Loucy (cell line): ENCODE results near the gene CETP.

ENCODE experiments used
- H2AFZ ChIP-seq: fragments of 200-600 bp; sonication (generic); 2 replicates; pipeline ENCODE4 v1.6.0; 2016; ENCODE audit warnings: antibody characterized with exemption, mild to moderate bottlenecking, low read length, moderate library complexity
- H3F3A ChIP-seq: fragments of 200-600 bp; 2 replicates; pipeline ENCODE4 v1.6.0; 2016; ENCODE audit warnings: antibody characterized with exemption, low read depth, mild to moderate bottlenecking
- H3K27me3 ChIP-seq: fragments of 200-600 bp; sonication (generic); 2 replicates; pipeline ENCODE4 v1.6.1; 2014; ENCODE audit warnings: low read length, mild to moderate bottlenecking; ENCODE audit not compliant: insufficient read depth, poor library complexity, severe bottlenecking
- H3K36me3 ChIP-seq: fragments of 200-600 bp; sonication (generic); 2 replicates; pipeline ENCODE4 v1.6.1; 2016; ENCODE audit warnings: low read length; ENCODE audit not compliant: insufficient read depth
- H3K4me1 ChIP-seq: fragments of 200-600 bp; sonication (generic); 2 replicates; pipeline ENCODE4 v1.5.1; 2014; ENCODE audit warnings: low read length, mild to moderate bottlenecking; ENCODE audit not compliant: insufficient read depth, poor library complexity, severe bottlenecking
- H3K4me2 ChIP-seq: fragments of 200-600 bp; sonication (generic); 2 replicates; pipeline ENCODE4 v1.6.0; 2014; ENCODE audit warnings: antibody characterized with exemption, low read length, low read depth, mild to moderate bottlenecking; ENCODE audit not compliant: poor library complexity, severe bottlenecking
- H3K4me3 ChIP-seq: fragments of 200-600 bp; sonication (generic); 2 replicates; pipeline ENCODE4 v1.5.1; 2014; ENCODE audit warnings: low read length, mild to moderate bottlenecking, mixed read lengths; ENCODE audit not compliant: poor library complexity, severe bottlenecking
- H3K79me2 ChIP-seq: fragments of 200-600 bp; sonication (generic); 2 replicates; pipeline ENCODE4 v1.6.1; 2014; ENCODE audit warnings: low read length; ENCODE audit not compliant: insufficient read depth
- H3K9ac ChIP-seq: fragments of 200-600 bp; sonication (generic); 2 replicates; pipeline ENCODE4 v1.6.0; 2014; ENCODE audit warnings: mild to moderate bottlenecking, low read depth, low read length, moderate library complexity; ENCODE audit not compliant: poor library complexity, severe bottlenecking
- H3K9me2 ChIP-seq: fragments of 200-600 bp; sonication (generic); replicated peaks from 2 replicates; pipeline ENCODE4 v1.6.1; 2016; ENCODE audit warnings: low read depth, low read length, mixed read lengths
- H3K9me3 ChIP-seq: fragments of 200-600 bp; sonication (generic); 2 replicates; pipeline ENCODE4 v1.6.1; 2014; ENCODE audit warnings: mild to moderate bottlenecking, antibody characterized with exemption, low read length, low read depth; ENCODE audit not compliant: insufficient read depth
- H4K20me1 ChIP-seq: fragments of 200-600 bp; sonication (generic); 2 replicates; pipeline ENCODE4 v1.6.0; 2014; ENCODE audit warnings: antibody characterized with exemption, low read length, mild to moderate bottlenecking; ENCODE audit not compliant: insufficient read depth, poor library complexity, severe bottlenecking
- EZH2phosphoT487 ChIP-seq: fragments of 200-600 bp; IDR thresholded peaks from 2 replicates; pipeline ENCODE4 v1.6.1; 2018; ENCODE audit warnings: antibody characterized with exemption, mild to moderate bottlenecking, moderate library complexity, borderline replicate concordance
- TF ChIP-seq, protein P1 (sequence below): fragments of 200-600 bp; sonication (generic); conservative IDR thresholded peaks from 2 replicates; pipeline ENCODE4 v1.5.1; 2014; ENCODE audit warnings: mild to moderate bottlenecking, antibody characterized with exemption, low read length

Gene CETP

DNA sequence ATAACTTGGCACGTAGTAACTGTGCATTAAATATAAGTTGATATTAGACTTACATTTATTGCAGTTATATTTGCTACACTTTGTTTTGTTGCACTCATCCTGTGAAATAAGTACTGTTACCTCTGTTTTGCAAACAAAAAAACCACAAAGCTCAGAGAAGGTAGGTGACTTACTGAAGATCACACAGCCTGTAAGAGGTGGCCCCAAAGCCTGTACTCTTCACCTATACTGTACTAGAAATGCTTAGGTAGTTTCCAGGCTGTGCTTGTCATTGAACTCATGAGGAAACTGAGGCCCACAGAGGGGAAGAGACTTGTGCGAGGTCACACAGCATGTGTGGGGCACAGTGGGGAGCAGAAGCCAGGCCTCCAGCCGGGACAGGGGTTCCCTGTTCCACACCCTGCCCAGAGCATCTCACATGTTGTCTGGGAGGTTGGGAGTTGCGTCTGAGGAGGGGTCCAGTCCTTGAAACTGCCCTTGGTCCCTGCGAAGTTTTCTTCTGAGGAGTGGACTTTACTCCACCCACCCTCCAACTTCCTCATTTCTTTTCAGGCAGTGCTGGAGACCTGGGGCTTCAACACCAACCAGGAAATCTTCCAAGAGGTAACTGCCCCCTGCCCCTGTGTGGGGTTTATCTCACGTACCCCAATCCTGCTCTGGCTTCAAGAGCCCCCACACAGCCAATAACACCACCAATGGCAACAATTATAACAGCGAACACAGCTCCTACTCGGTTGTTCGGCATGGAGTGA is 13.0 kb downstream of the CETP start:
- H3K9ac ChIP-seq, result no peak overlapping the region
- no peak overlapping the region for H3K4me3 ChIP-seq
- no peaks in the 10 kb centered on the region for H3F3A ChIP-seq
- H3K9me2 ChIP-seq, result no peaks in the 10 kb centered on the region
- no peaks in the 10 kb centered on the region for H3K9me3 ChIP-seq
- no peaks in the 10 kb centered on the region for H3K36me3 ChIP-seq
- no peaks in the 10 kb centered on the region for H3K79me2 ChIP-seq
- H4K20me1 ChIP-seq, result no peaks in the 10 kb centered on the region
- H2AFZ ChIP-seq, result no peak overlapping the region
- peaks cover 3% of the 10 kb centered on the region for H3K4me1 ChIP-seq
- no peak for TF ChIP-seq EZH2phosphoT487
- TF ChIP-seq, protein P1, sequence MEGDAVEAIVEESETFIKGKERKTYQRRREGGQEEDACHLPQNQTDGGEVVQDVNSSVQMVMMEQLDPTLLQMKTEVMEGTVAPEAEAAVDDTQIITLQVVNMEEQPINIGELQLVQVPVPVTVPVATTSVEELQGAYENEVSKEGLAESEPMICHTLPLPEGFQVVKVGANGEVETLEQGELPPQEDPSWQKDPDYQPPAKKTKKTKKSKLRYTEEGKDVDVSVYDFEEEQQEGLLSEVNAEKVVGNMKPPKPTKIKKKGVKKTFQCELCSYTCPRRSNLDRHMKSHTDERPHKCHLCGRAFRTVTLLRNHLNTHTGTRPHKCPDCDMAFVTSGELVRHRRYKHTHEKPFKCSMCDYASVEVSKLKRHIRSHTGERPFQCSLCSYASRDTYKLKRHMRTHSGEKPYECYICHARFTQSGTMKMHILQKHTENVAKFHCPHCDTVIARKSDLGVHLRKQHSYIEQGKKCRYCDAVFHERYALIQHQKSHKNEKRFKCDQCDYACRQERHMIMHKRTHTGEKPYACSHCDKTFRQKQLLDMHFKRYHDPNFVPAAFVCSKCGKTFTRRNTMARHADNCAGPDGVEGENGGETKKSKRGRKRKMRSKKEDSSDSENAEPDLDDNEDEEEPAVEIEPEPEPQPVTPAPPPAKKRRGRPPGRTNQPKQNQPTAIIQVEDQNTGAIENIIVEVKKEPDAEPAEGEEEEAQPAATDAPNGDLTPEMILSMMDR, result no peak
- no peaks in the 10 kb centered on the region for H3K27me3 ChIP-seq
- H3K4me2 ChIP-seq, result no peak overlapping the region

DNA sequence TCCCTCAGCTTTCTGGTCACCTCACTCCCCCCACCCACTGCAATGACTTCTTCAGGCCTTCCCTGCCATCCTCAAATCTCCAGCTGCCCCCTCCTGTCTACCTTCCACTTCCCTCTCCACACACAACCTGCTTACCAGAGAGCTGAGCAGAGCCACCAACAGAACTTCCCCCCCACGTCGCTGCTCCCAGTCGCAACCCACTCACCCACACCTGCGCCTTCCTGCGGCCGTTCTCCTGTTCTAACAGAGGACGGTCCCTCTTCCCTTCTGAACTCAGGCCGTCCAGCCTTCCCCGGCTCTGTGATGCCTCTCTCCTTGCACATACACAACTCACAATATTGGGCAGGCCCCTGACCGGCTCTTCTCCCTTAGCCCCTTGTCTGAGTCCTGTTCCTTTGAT is 14.0 kb downstream of the CETP start:
- Histone ChIP-seq H3K9me3 (no peaks in the 10 kb centered on the region), H3K9me2 (no peaks in the 10 kb centered on the region)

DNA sequence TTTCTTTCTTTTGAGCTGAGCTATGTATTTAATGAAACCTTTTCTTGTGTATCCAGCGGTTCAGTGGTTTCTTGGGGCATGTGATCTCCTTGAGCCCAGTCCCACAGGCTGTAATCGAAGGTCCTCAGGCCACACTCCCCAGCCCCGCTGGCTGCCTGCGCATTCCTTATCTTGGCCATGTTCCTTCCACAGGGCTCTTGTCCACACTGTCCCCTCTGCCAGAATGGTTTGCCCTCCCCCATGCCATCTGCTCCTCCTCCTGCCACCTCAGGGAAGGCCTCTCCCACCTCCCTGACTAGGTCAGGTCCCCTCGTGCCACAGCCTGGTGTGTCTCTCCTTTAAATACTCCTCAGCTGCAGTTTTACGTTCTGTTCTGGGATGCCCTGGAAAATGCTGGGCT is 15.5 kb downstream of the CETP start:
- Histone ChIP-seq H3K4me1 (no peaks in the 10 kb centered on the region), H3K9ac (no peak overlapping the region), H3K4me3 (no peak overlapping the region), H3K27me3 (no peaks in the 10 kb centered on the region), H3K4me2 (no peak overlapping the region), H4K20me1 (no peaks in the 10 kb centered on the region), H3K79me2 (no peaks in the 10 kb centered on the region), H3K9me2 (no peaks in the 10 kb centered on the region), H3K36me3 (no peaks in the 10 kb centered on the region), H2AFZ (no peak overlapping the region), H3K9me3 (no peaks in the 10 kb centered on the region), H3F3A (no peaks in the 10 kb centered on the region)
- TF ChIP-seq EZH2phosphoT487, result no peak
- TF ChIP-seq, protein P1, result no peak

More for the DNA sequence above, 14.0 kb downstream of the CETP start:
- no peaks in the 10 kb centered on the region for H3K36me3 ChIP-seq
- H3K4me1 ChIP-seq, result peaks cover 3% of the 10 kb centered on the region
- no peaks in the 10 kb centered on the region for H3F3A ChIP-seq
- H3K27me3 ChIP-seq, result no peaks in the 10 kb centered on the region
- H2AFZ ChIP-seq, result no peak overlapping the region
- no peaks in the 10 kb centered on the region for H3K79me2 ChIP-seq
- TF ChIP-seq, protein P1, result no peak
- TF ChIP-seq EZH2phosphoT487, result no peak
- no peak overlapping the region for H3K9ac ChIP-seq
- no peak overlapping the region for H3K4me3 ChIP-seq
- H4K20me1 ChIP-seq, result no peaks in the 10 kb centered on the region
- H3K4me2 ChIP-seq, result no peak overlapping the region
